SK-N-SH treated with all-trans-retinoic acid at 6 μM for 48 hours (cell line): ENCODE results near the gene COL15A1.

Source experiments
- ATAC-seq: fragments of 200-7000 bp; cut with Tn5 transposase; 3 replicates; pipeline ENCODE4 v1.9.1; 2020; ENCODE audit warnings: mild to moderate bottlenecking, moderate library complexity
- ARNTL ChIP-seq: fragments of 450-650 bp; formaldehyde crosslinking; IDR thresholded peaks from 2 replicates; pipeline ENCODE4 v1.5.0; 2020; ENCODE audit warnings: low read depth, mild to moderate bottlenecking, moderate library complexity, borderline replicate concordance
- CSDC2 ChIP-seq: fragments of 250-450 bp; sonication (Bioruptor Pico); IDR thresholded peaks from 2 replicates; pipeline ENCODE4 v1.5.0; 2020; ENCODE audit warnings: mild to moderate bottlenecking, moderate library complexity
- CSRNP3 ChIP-seq: fragments of 250-450 bp; sonication (Bioruptor Pico); IDR thresholded peaks from 2 replicates; pipeline ENCODE4 v1.5.1; 2021; ENCODE audit warnings: mild to moderate bottlenecking, moderate library complexity
- ESRRG ChIP-seq: fragments of 250-450 bp; sonication (Bioruptor Pico); IDR thresholded peaks from 2 replicates; pipeline ENCODE4 v1.6.1; 2021; ENCODE audit warnings: mild to moderate bottlenecking
- GLIS3 ChIP-seq: fragments of 250-450 bp; sonication (Bioruptor Pico); IDR thresholded peaks from 2 replicates; pipeline ENCODE4 v1.5.0; 2020; ENCODE audit warnings: mild to moderate bottlenecking, moderate library complexity
- ISL1 ChIP-seq: fragments of 250-450 bp; sonication (Bioruptor Pico); IDR thresholded peaks from 2 replicates; pipeline ENCODE4 v2.1.2; 2022; ENCODE audit warnings: mild to moderate bottlenecking, moderate library complexity
- OSR1 ChIP-seq: fragments of 250-450 bp; sonication (Bioruptor Pico); IDR thresholded peaks from 2 replicates; pipeline ENCODE4 v1.8.0; 2022; ENCODE audit warnings: moderate library complexity, mild to moderate bottlenecking, inconsistent platforms
- PPARA ChIP-seq: fragments of 250-450 bp; sonication (Bioruptor Pico); IDR thresholded peaks from 2 replicates; pipeline ENCODE4 v1.5.0; 2020; ENCODE audit warnings: mild to moderate bottlenecking, borderline replicate concordance
- RARB ChIP-seq: fragments of 250-450 bp; sonication (Bioruptor Pico); IDR thresholded peaks from 2 replicates; pipeline ENCODE4 v1.8.0; 2021; ENCODE audit warnings: mild to moderate bottlenecking, moderate library complexity
- SNAI2 ChIP-seq: fragments of 250-450 bp; sonication (Bioruptor Pico); IDR thresholded peaks from 2 replicates; pipeline ENCODE4 v1.5.0; 2020; ENCODE audit warnings: mild to moderate bottlenecking, moderate library complexity
- TCF4 ChIP-seq: fragments of 250-450 bp; sonication (Bioruptor Pico); IDR thresholded peaks from 2 replicates; pipeline ENCODE4 v1.8.0; 2021; ENCODE audit warnings: mild to moderate bottlenecking, moderate library complexity, borderline replicate concordance
- ZC3H10 ChIP-seq: fragments of 250-450 bp; sonication (Bioruptor Pico); IDR thresholded peaks from 2 replicates; pipeline ENCODE4 v1.5.1; 2021; ENCODE audit warnings: mild to moderate bottlenecking, moderate library complexity
- ZFP3 ChIP-seq: fragments of 250-450 bp; sonication (Bioruptor Pico); IDR thresholded peaks from 2 replicates; pipeline ENCODE4 v1.5.0; 2020; ENCODE audit warnings: mild to moderate bottlenecking, moderate library complexity
- ZFP30 ChIP-seq: fragments of 450-650 bp; formaldehyde crosslinking; IDR thresholded peaks from 2 replicates; pipeline ENCODE4 v1.5.0; 2022; ENCODE audit warnings: mild to moderate bottlenecking, moderate library complexity
- ZNF565 ChIP-seq: fragments of 450-650 bp; formaldehyde crosslinking; conservative IDR thresholded peaks from 2 replicates; pipeline ENCODE4 v1.5.0; 2020; ENCODE audit warnings: low read depth, mild to moderate bottlenecking, moderate library complexity
- ZNF70 ChIP-seq: fragments of 450-650 bp; formaldehyde crosslinking; IDR thresholded peaks from 2 replicates; pipeline ENCODE4 v1.5.0; 2020; ENCODE audit warnings: mild to moderate bottlenecking, moderate library complexity
- ZNF8 ChIP-seq: fragments of 450-650 bp; formaldehyde crosslinking; IDR thresholded peaks from 2 replicates; pipeline ENCODE4 v1.5.0; 2020; ENCODE audit warnings: mild to moderate bottlenecking, moderate library complexity
- TF ChIP-seq, protein P1 (sequence below): fragments of 250-450 bp; sonication (Bioruptor Pico); IDR thresholded peaks from 2 replicates; pipeline ENCODE4 v1.5.0; 2020; ENCODE audit warnings: mild to moderate bottlenecking, moderate library complexity
- TF ChIP-seq, protein P2 (sequence below): fragments of 250-450 bp; sonication (Bioruptor Pico); IDR thresholded peaks from 2 replicates; pipeline ENCODE4 v1.8.0; 2020; ENCODE audit warnings: mild to moderate bottlenecking, moderate library complexity, borderline replicate concordance
- TF ChIP-seq, protein P3 (sequence below): fragments of 250-450 bp; sonication (Bioruptor Pico); IDR thresholded peaks from 2 replicates; pipeline ENCODE4 v1.8.0; 2021; ENCODE audit warnings: low read depth, mild to moderate bottlenecking, moderate library complexity, borderline replicate concordance

Gene COL15A1

DNA sequence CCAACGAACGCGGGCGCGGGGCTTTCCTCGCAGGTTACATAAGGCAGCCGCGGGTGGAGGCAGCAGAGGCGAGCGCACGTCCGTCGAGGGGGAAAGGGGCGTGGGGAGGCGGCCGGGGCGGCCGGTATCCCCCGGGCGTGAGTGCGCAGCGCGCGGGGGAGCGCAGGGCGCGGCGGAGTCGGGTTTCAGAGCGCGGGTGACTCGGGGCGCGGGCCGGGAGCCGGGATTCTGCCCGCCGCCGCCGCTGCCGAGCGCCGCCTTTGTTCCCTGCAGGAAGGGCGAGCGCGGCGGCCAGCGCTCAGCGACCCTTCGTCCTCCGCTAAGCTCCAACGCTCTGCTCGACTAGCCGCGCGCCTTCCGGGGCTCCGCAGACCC lies at the start of gene COL15A1:
TSS of gene COL15A1 (plus strand) at position 226 of the 375 bp plus-strand sequence. CDS start 155 bp downstream, outside the sequence.
- ATAC-seq, result peak; percentile 71
- TF ChIP-seq PPARA (CRISPR knock-in tag) (no peak), ZFP30 (CRISPR knock-in tag) (no peak), RARB (CRISPR knock-in tag) (no peak), ESRRG (no peak)
- TF ChIP-seq, protein P1, sequence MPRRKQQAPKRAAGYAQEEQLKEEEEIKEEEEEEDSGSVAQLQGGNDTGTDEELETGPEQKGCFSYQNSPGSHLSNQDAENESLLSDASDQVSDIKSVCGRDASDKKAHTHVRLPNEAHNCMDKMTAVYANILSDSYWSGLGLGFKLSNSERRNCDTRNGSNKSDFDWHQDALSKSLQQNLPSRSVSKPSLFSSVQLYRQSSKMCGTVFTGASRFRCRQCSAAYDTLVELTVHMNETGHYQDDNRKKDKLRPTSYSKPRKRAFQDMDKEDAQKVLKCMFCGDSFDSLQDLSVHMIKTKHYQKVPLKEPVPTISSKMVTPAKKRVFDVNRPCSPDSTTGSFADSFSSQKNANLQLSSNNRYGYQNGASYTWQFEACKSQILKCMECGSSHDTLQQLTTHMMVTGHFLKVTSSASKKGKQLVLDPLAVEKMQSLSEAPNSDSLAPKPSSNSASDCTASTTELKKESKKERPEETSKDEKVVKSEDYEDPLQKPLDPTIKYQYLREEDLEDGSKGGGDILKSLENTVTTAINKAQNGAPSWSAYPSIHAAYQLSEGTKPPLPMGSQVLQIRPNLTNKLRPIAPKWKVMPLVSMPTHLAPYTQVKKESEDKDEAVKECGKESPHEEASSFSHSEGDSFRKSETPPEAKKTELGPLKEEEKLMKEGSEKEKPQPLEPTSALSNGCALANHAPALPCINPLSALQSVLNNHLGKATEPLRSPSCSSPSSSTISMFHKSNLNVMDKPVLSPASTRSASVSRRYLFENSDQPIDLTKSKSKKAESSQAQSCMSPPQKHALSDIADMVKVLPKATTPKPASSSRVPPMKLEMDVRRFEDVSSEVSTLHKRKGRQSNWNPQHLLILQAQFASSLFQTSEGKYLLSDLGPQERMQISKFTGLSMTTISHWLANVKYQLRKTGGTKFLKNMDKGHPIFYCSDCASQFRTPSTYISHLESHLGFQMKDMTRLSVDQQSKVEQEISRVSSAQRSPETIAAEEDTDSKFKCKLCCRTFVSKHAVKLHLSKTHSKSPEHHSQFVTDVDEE, result no peak

DNA sequence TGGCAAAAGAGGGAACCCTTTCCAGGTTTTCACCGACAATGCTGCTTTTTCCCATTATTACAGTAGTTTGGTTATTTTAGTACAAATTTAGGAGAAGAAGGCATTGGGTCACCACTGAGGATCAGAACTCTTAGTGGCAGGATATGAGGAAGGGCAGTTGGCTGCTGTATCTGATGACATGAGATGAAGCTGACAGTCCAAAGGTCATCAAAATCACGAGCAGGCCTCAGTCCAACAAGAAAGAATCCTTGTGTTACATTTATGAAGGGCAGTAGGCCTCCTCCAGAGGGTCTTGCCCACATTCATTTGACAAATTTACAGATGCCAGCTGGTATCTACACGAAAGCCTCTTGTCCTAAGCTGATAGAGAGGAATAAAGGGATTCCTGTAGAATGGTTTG lies 49.5 kb upstream of the COL15A1 start:
- ATAC-seq, result no peak
- no peak for TF ChIP-seq OSR1 (CRISPR knock-in tag)
- TF ChIP-seq CSRNP3 (CRISPR knock-in tag), result no peak
- no peak for TF ChIP-seq ESRRG
- no peak for TF ChIP-seq RARB (CRISPR knock-in tag)
- TF ChIP-seq GLIS3 (CRISPR knock-in tag), result no peak
- no peak for TF ChIP-seq SNAI2 (CRISPR knock-in tag)

DNA sequence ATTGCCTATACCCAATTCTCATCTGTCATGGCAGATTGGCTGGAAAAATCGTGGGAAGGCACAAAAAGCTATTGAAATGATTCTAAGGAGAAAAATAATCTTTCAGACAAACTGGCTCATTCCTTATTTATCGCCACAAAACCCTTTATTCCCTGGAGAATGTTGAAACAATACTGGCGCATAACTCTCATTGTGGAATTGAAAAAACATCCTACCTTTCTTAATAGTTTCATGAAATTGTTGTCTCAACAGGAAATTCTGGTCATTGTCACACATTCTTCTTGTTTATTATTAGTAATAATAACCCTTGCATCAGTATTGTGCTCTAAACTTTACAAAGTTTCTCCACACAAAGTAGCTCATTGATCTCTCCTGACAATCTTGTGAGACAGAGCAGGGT lies 48.9 kb upstream of the COL15A1 start:
- no peak for ATAC-seq
- TF ChIP-seq, protein P2, sequence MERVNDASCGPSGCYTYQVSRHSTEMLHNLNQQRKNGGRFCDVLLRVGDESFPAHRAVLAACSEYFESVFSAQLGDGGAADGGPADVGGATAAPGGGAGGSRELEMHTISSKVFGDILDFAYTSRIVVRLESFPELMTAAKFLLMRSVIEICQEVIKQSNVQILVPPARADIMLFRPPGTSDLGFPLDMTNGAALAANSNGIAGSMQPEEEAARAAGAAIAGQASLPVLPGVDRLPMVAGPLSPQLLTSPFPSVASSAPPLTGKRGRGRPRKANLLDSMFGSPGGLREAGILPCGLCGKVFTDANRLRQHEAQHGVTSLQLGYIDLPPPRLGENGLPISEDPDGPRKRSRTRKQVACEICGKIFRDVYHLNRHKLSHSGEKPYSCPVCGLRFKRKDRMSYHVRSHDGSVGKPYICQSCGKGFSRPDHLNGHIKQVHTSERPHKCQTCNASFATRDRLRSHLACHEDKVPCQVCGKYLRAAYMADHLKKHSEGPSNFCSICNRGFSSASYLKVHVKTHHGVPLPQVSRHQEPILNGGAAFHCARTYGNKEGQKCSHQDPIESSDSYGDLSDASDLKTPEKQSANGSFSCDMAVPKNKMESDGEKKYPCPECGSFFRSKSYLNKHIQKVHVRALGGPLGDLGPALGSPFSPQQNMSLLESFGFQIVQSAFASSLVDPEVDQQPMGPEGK (CRISPR knock-in tag), result no peak
- no peak for TF ChIP-seq ZNF565 (CRISPR knock-in tag)
- no peak for TF ChIP-seq GLIS3 (CRISPR knock-in tag)
- no peak for TF ChIP-seq PPARA (CRISPR knock-in tag)
- no peak for TF ChIP-seq TCF4 (CRISPR knock-in tag)
- TF ChIP-seq ZFP3 (CRISPR knock-in tag), result no peak
- no peak for TF ChIP-seq ZNF8
- no peak for TF ChIP-seq RARB (CRISPR knock-in tag)
- TF ChIP-seq CSRNP3 (CRISPR knock-in tag), result no peak
- TF ChIP-seq OSR1 (CRISPR knock-in tag), result no peak

DNA sequence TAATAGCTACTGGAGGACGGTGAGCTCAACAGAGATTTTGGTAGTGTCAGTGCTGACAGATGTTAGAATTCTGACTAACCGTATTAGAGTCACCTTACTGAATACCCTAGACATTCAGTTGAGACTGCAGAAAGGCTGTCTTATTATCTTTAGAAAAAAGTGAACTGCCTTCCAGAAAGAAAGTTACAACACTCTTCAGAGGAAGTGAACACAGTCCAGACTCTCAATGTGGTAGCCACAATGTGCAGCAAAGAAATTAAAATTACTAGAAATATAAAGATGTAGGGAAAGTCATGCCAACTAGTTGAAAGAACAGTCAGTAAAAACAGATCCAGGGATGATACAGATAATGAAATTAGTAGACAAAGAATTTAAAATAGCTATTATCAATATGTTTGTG lies 47.1 kb upstream of the COL15A1 start:
- no peak for ATAC-seq
- TF ChIP-seq ZNF8, result no peak
- no peak for TF ChIP-seq ZNF565 (CRISPR knock-in tag)
- TF ChIP-seq, protein P2 (CRISPR knock-in tag), result no peak
- no peak for TF ChIP-seq CSDC2
- TF ChIP-seq ISL1 (CRISPR knock-in tag), result no peak
- no peak for TF ChIP-seq GLIS3 (CRISPR knock-in tag)
- no peak for TF ChIP-seq OSR1 (CRISPR knock-in tag)
- TF ChIP-seq, protein P3, sequence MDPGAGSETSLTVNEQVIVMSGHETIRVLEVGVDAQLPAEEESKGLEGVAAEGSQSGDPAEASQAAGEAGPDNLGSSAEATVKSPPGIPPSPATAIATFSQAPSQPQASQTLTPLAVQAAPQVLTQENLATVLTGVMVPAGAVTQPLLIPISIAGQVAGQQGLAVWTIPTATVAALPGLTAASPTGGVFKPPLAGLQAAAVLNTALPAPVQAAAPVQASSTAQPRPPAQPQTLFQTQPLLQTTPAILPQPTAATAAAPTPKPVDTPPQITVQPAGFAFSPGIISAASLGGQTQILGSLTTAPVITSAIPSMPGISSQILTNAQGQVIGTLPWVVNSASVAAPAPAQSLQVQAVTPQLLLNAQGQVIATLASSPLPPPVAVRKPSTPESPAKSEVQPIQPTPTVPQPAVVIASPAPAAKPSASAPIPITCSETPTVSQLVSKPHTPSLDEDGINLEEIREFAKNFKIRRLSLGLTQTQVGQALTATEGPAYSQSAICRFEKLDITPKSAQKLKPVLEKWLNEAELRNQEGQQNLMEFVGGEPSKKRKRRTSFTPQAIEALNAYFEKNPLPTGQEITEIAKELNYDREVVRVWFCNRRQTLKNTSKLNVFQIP, result no peak
- TF ChIP-seq ESRRG, result no peak
- TF ChIP-seq CSRNP3 (CRISPR knock-in tag), result no peak
- TF ChIP-seq ZC3H10, result no peak
- no peak for TF ChIP-seq RARB (CRISPR knock-in tag)
- TF ChIP-seq ZNF70 (CRISPR knock-in tag), result no peak
- no peak for TF ChIP-seq ARNTL
